Measurements from ENCODE around the gene NOL3. TPM values are rescaled to one million over a fixed set of nuclear protein-coding genes. Genes with fewer than 3 reads are reported as not detected.
A peak's percentile ranks its signal among the peaks of the same experiment; 100 is the strongest.

NOL3 gene
- total and polyA plus RNA-seq, 9 of the 15 experiments (the other 6 are each of a cell fraction or from before 2014, with no cell fraction given) = 0.45 to 14.0 (median 5.4) TPM

- TF ChIP-seq SIRT6 (IDR thresholded peaks at IDR 0.05; ENCODE audit: low read depth, low read length) (no peak), ZSCAN29 (IDR thresholded peaks at IDR 0.05) (no peak), MXD1 (CRISPR knock-in tag; IDR thresholded peaks at IDR 0.05; ENCODE audit: borderline replicate concordance, poor library complexity, severe bottlenecking) (no peak), ERF (CRISPR knock-in tag; IDR thresholded peaks at IDR 0.05) (0 out of 2 replicates have a peak, but pooled peaks have one; percentile 59), ZNF398 (CRISPR knock-in tag; IDR thresholded peaks at IDR 0.05) (no peak), NR2F6 (CRISPR knock-in tag; IDR thresholded peaks at IDR 0.05) (no peak), TFE3 (CRISPR knock-in tag; IDR thresholded peaks at IDR 0.05) (no peak), RNF2 (IDR thresholded peaks at IDR 0.05) (peak; percentile 33; the same call in 1 of the 2 replicates), GABPA (tag; conservative IDR thresholded peaks at IDR 0.05; ENCODE audit: low read depth) (peak; percentile 44; the same call in 1 of the 2 replicates), TCFL5 (CRISPR knock-in tag; conservative IDR thresholded peaks at IDR 0.05) (no peak), ZHX1 (conservative IDR thresholded peaks at IDR 0.05; ENCODE audit: low read length) (no peak), RCOR1 (IDR thresholded peaks at IDR 0.05; ENCODE audit: borderline replicate concordance in 1 of 2, low read depth in 2 of 2, low read length in 2 of 2) (peak in 1 of 2 experiments; percentile 93; a peak in 3 of 4 replicates), ZNF12 (CRISPR knock-in tag; IDR thresholded peaks at IDR 0.05) (no peak), MCM7 (IDR thresholded peaks at IDR 0.05) (no peak), SIX5 (IDR thresholded peaks at IDR 0.05; ENCODE audit: borderline replicate concordance in 1 of 2, insufficient read depth in 1 of 2, low read depth in 1 of 2, low read length in 2 of 2) (no peak), NFE2L1 (tag; IDR thresholded peaks at IDR 0.05; ENCODE audit: borderline replicate concordance, low read depth) (no peak), CAMTA2 (CRISPR knock-in tag; conservative IDR thresholded peaks at IDR 0.05) (no peak), C11orf30 (IDR thresholded peaks at IDR 0.05; ENCODE audit: low read depth) (peak; percentile 69), MBD1 (CRISPR knock-in tag; IDR thresholded peaks at IDR 0.05) (no peak)
Measured at GRCh38 chr16:67170168-67170948, at the start of gene NOL3 (continued).
